ENCODE data around the gene CHRNB2.

GRCh38 chr1:154584267-154584994 is 16.9 kb downstream of the CHRNB2 start:
- TF ChIP-seq CTCF (IDR thresholded peaks at IDR 0.05), result no peak
- TF ChIP-seq POLR2A (IDR thresholded peaks at IDR 0.05), result no peak
- TF ChIP-seq EP300 (IDR thresholded peaks at IDR 0.05), result no peak

Measured in ovary (tissue), 3 donors.